ENCODE data around the gene TMEM179. TPM values are rescaled to one million over a fixed set of nuclear protein-coding genes. Genes with fewer than 3 reads are reported as not detected.

TMEM179 gene
- polyA plus RNA-seq, 1 donor (not counting 4 experiments of a cell fraction or from before 2014, with no cell fraction given): not detected

DNA sequence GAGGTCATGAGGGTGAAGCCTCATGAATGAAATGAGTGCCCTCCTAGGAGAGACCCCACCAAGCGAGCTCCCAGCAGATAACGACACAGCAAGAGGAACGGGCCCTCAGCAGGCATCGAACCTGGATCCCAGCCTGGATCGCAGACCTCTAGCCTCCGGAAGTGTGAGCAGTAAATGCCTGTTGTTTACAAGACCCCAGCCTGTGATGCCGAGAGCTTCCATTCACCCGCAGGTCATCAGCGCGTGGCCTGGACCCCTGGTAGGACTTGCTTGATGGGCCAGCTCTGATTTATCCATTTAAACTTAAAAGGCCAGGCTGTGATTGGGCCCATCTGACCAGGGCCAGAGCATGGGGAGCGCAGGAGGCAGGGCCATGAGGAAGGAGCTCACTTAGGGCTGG lies 7.0 kb downstream of the TMEM179 start:
- dilution Hi-C loops (cut with MboI; ENCODE audit: extremely low pct_ligation_motif_present, low sequenced_read_pairs): no loop called here
- no peak overlapping the region for H3K27ac ChIP-seq (ENCODE audit: control insufficient read depth, insufficient read depth, low read length)
- H3K9me3 ChIP-seq (ENCODE audit: control insufficient read depth, low read depth, low read length): no peaks in the 10 kb centered on the region
- H3K4me2 ChIP-seq (ENCODE audit: control insufficient read depth, extremely low read depth, insufficient read depth, low read depth, low read length): no peak overlapping the region
- no peaks in the 10 kb centered on the region for H4K20me1 ChIP-seq (ENCODE audit: control insufficient read depth, extremely low read depth, insufficient read depth, low read length)
- DNase-seq (ENCODE audit: low read depth, low spot score) (no peak), FAIRE-seq (no peak)
- H3K9ac ChIP-seq (ENCODE audit: control insufficient read depth, extremely low read depth, insufficient read depth, low read length): no peak overlapping the region
- H3K36me3 ChIP-seq (ENCODE audit: control insufficient read depth in 2 of 2, extremely low read depth in 1 of 2, insufficient read depth in 2 of 2, low read length in 2 of 2): no peaks in the 10 kb centered on the region
- H3K4me1 ChIP-seq (ENCODE audit: control insufficient read depth, extremely low read depth, insufficient read depth, low read length): no peaks in the 10 kb centered on the region
- TF ChIP-seq, protein P1, sequence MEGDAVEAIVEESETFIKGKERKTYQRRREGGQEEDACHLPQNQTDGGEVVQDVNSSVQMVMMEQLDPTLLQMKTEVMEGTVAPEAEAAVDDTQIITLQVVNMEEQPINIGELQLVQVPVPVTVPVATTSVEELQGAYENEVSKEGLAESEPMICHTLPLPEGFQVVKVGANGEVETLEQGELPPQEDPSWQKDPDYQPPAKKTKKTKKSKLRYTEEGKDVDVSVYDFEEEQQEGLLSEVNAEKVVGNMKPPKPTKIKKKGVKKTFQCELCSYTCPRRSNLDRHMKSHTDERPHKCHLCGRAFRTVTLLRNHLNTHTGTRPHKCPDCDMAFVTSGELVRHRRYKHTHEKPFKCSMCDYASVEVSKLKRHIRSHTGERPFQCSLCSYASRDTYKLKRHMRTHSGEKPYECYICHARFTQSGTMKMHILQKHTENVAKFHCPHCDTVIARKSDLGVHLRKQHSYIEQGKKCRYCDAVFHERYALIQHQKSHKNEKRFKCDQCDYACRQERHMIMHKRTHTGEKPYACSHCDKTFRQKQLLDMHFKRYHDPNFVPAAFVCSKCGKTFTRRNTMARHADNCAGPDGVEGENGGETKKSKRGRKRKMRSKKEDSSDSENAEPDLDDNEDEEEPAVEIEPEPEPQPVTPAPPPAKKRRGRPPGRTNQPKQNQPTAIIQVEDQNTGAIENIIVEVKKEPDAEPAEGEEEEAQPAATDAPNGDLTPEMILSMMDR (optimal IDR thresholded peaks at IDR 0.05 in 1 of 3, IDR thresholded peaks at IDR 0.05 in 1 of 3, conservative IDR thresholded peaks at IDR 0.05 in 1 of 3; ENCODE audit: extremely low read depth in 1 of 3, insufficient read depth in 2 of 3, low read length in 3 of 3): no peak
- TF ChIP-seq EZH2 (IDR thresholded peaks at IDR 0.05; ENCODE audit: low read length): no peak
- no peak overlapping the region for H2AFZ ChIP-seq (ENCODE audit: control insufficient read depth, low read length)
- H3K27me3 ChIP-seq (ENCODE audit: control insufficient read depth, extremely low read depth, insufficient read depth, low read length): no peaks in the 10 kb centered on the region
- H3K9me1 ChIP-seq (ENCODE audit: control insufficient read depth, extremely low read depth, insufficient read depth, low read length): no peaks in the 10 kb centered on the region
- no peaks in the 10 kb centered on the region for H3K79me2 ChIP-seq (ENCODE audit: control insufficient read depth, insufficient read depth, low read length)
- H3K4me3 ChIP-seq (ENCODE audit: control insufficient read depth in 2 of 3, extremely low read depth in 1 of 3, insufficient read depth in 2 of 3, low read depth in 1 of 3, low read length in 3 of 3): no peak overlapping the region

DNA sequence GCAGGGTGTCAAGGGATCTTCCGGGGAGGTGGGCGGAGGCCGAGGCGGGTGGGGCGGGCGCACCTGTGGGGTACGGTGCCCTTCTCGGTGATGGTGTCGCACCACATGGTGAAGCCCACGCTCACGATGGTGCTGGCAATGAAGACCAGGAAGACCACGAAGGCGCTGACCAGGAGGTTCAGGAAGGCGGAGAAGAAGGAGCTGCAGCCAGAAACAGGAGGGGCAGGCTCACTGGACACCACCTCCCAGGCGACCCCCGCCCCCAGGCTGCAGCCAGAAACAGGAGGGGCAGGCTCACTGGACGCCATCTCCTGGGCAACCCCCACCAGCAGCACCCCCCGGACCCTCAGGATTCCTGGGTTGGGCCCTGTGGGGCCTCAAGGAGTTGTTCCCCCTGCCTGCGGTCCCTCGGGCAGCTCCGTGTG lies 7.6 kb downstream of the TMEM179 start:
- no peak for DNase-seq (ENCODE audit: low read depth, low spot score)
- no peak overlapping the region for H3K9ac ChIP-seq (ENCODE audit: control insufficient read depth, extremely low read depth, insufficient read depth, low read length)
- H3K9me3 ChIP-seq (ENCODE audit: control insufficient read depth, low read depth, low read length): no peaks in the 10 kb centered on the region
- no peaks in the 10 kb centered on the region for H3K79me2 ChIP-seq (ENCODE audit: control insufficient read depth, insufficient read depth, low read length)
- H3K4me3 ChIP-seq (ENCODE audit: control insufficient read depth in 2 of 3, extremely low read depth in 1 of 3, insufficient read depth in 2 of 3, low read depth in 1 of 3, low read length in 3 of 3): no peak overlapping the region
- no peaks in the 10 kb centered on the region for H3K36me3 ChIP-seq (ENCODE audit: control insufficient read depth in 2 of 2, extremely low read depth in 1 of 2, insufficient read depth in 2 of 2, low read length in 2 of 2)
- no peak for FAIRE-seq
- dilution Hi-C loops (cut with MboI; ENCODE audit: extremely low pct_ligation_motif_present, low sequenced_read_pairs): no loop called here
- peaks cover 2% of the 10 kb centered on the region for H4K20me1 ChIP-seq (ENCODE audit: control insufficient read depth, extremely low read depth, insufficient read depth, low read length)
- no peaks in the 10 kb centered on the region for H3K9me1 ChIP-seq (ENCODE audit: control insufficient read depth, extremely low read depth, insufficient read depth, low read length)
- no peaks in the 10 kb centered on the region for H3K4me1 ChIP-seq (ENCODE audit: control insufficient read depth, extremely low read depth, insufficient read depth, low read length)
- no peak overlapping the region for H3K4me2 ChIP-seq (ENCODE audit: control insufficient read depth, extremely low read depth, insufficient read depth, low read depth, low read length)
- TF ChIP-seq, protein P1 (optimal IDR thresholded peaks at IDR 0.05 in 1 of 3, IDR thresholded peaks at IDR 0.05 in 1 of 3, conservative IDR thresholded peaks at IDR 0.05 in 1 of 3; ENCODE audit: extremely low read depth in 1 of 3, insufficient read depth in 2 of 3, low read length in 3 of 3): no peak
- TF ChIP-seq EZH2 (IDR thresholded peaks at IDR 0.05; ENCODE audit: low read length): no peak
- H3K27ac ChIP-seq (ENCODE audit: control insufficient read depth, insufficient read depth, low read length): no peak overlapping the region
- no peaks in the 10 kb centered on the region for H3K27me3 ChIP-seq (ENCODE audit: control insufficient read depth, extremely low read depth, insufficient read depth, low read length)
- H2AFZ ChIP-seq (ENCODE audit: control insufficient read depth, low read length): no peak overlapping the region
